WTC11 (cell line): Measurements from ENCODE around the gene ENHO. TPM values are rescaled to one million over a fixed set of nuclear protein-coding genes. Genes with fewer than 3 reads are reported as not detected.

Experiments used
- ATAC-seq: fragments of 200-7000 bp; cut with Tn5 transposase; 2 replicates; pipeline ENCODE4 v1.10.0; 2021; ENCODE audit warnings: mild to moderate bottlenecking, moderate library complexity
- CTCF ChIA-PET: fragments of 300-600 bp; sonication (Branson Sonifier 250); formaldehyde crosslinking; loops from one replicate; lab custom pipeline; 2021; ENCODE audit warnings: antibody characterized with exemption; lab: Charles Lee
- POLR2A ChIA-PET: fragments of 350-600 bp; sonication (Branson Sonifier 250); formaldehyde crosslinking; loops from one replicate; lab custom pipeline; 2021; ENCODE audit warnings: antibody characterized with exemption; lab: Charles Lee
- DNase-seq: peaks from one replicate; pipeline ENCODE4 v3.0.0; 2021; ENCODE audit warnings: low spot score
- H3K27ac Mint-ChIP-seq: 2 replicates; pipeline ENCODE4 v1.8.0; 2021; ENCODE audit warnings: mixed read lengths
- H3K27me3 Mint-ChIP-seq: 2 replicates; pipeline ENCODE4 v1.8.0; 2021; ENCODE audit warnings: low read depth, mild to moderate bottlenecking, moderate library complexity, mixed read lengths
- H3K36me3 Mint-ChIP-seq: 2 replicates; pipeline ENCODE4 v1.8.0; 2021; ENCODE audit warnings: mixed read lengths
- H3K4me1 Mint-ChIP-seq: 2 replicates; pipeline ENCODE4 v1.8.0; 2022; ENCODE audit warnings: mixed read lengths
- H3K4me3 Mint-ChIP-seq: 2 replicates; pipeline ENCODE4 v1.8.0; 2021; ENCODE audit warnings: mild to moderate bottlenecking, moderate library complexity, mixed read lengths
- H3K9me3 Mint-ChIP-seq: 2 replicates; pipeline ENCODE4 v1.8.0; 2021; ENCODE audit warnings: mixed read lengths
- AFF4 ChIP-seq: sonication (generic); formaldehyde crosslinking; IDR thresholded peaks from 2 replicates; pipeline ENCODE4 v1.8.1; 2023; ENCODE audit warnings: mild to moderate bottlenecking, missing genetic modification reagents, borderline replicate concordance
- CREM ChIP-seq: sonication (generic); formaldehyde crosslinking; IDR thresholded peaks from 2 replicates; pipeline ENCODE4 v1.8.1; 2022; ENCODE audit warnings: mild to moderate bottlenecking, missing genetic modification reagents, moderate library complexity
- FOXJ3 ChIP-seq: sonication (generic); formaldehyde crosslinking; IDR thresholded peaks from 2 replicates; pipeline ENCODE4 v1.9.0; 2021; ENCODE audit warnings: missing genetic modification reagents, mild to moderate bottlenecking, borderline replicate concordance
- KAT7 ChIP-seq: sonication (generic); formaldehyde crosslinking; IDR thresholded peaks from 2 replicates; pipeline ENCODE4 v1.8.1; 2023; ENCODE audit warnings: missing genetic modification reagents, mild to moderate bottlenecking, borderline replicate concordance
- NR2C2 ChIP-seq: sonication (generic); formaldehyde crosslinking; IDR thresholded peaks from 2 replicates; pipeline ENCODE4 v1.8.0; 2022; ENCODE audit warnings: mild to moderate bottlenecking, missing genetic modification reagents
- NR3C1 ChIP-seq: sonication (generic); formaldehyde crosslinking; conservative IDR thresholded peaks from 2 replicates; pipeline ENCODE4 v1.8.1; 2023; ENCODE audit warnings: low read depth, mild to moderate bottlenecking, missing genetic modification reagents
- RELA ChIP-seq: sonication (generic); formaldehyde crosslinking; IDR thresholded peaks from 2 replicates; pipeline ENCODE4 v1.8.1; 2022; ENCODE audit warnings: missing genetic modification reagents, mild to moderate bottlenecking, borderline replicate concordance
- SMAD4 ChIP-seq: sonication (generic); formaldehyde crosslinking; IDR thresholded peaks from 2 replicates; pipeline ENCODE4 v1.8.0; 2022; ENCODE audit warnings: mild to moderate bottlenecking, missing genetic modification reagents
- SOX15 ChIP-seq: fragments of 250-450 bp; sonication (Bioruptor Pico); IDR thresholded peaks from 2 replicates; pipeline ENCODE4 v1.9.0; 2021; ENCODE audit warnings: mild to moderate bottlenecking
- TEAD4 ChIP-seq: sonication (generic); formaldehyde crosslinking; IDR thresholded peaks from 2 replicates; pipeline ENCODE4 v1.8.0; 2022; ENCODE audit warnings: mild to moderate bottlenecking, missing genetic modification reagents
- ZNF219 ChIP-seq: sonication (generic); formaldehyde crosslinking; IDR thresholded peaks from 2 replicates; pipeline ENCODE4 v1.8.0; 2023; ENCODE audit warnings: missing genetic modification reagents, mild to moderate bottlenecking, borderline replicate concordance
- ZNF671 ChIP-seq: fragments of 250-450 bp; sonication (Bioruptor Pico); IDR thresholded peaks from 2 replicates; pipeline ENCODE4 v1.8.0; 2021; ENCODE audit warnings: mild to moderate bottlenecking
- total RNA-seq: library from RNA; stranded (reverse); gene quantifications from 3 replicates; pipeline ENCODE4 v1.2.3, GENCODE V29; 2021
- TF ChIP-seq, protein P1 (sequence below): sonication (generic); formaldehyde crosslinking; IDR thresholded peaks from 2 replicates; pipeline ENCODE4 v1.8.1; 2022; ENCODE audit warnings: low read depth, missing genetic modification reagents, borderline replicate concordance
- TF ChIP-seq, protein P2 (sequence below): sonication (generic); formaldehyde crosslinking; IDR thresholded peaks from 2 replicates; pipeline ENCODE4 v1.8.0; 2023; ENCODE audit warnings: mild to moderate bottlenecking, missing genetic modification reagents
- TF ChIP-seq, protein P3 (sequence below): fragments of 250-450 bp; sonication (Bioruptor Pico); IDR thresholded peaks from 2 replicates; pipeline ENCODE4 v1.8.0; 2021; ENCODE audit warnings: mild to moderate bottlenecking
- TF ChIP-seq, protein P4 (sequence below): fragments of 250-450 bp; sonication (Bioruptor Pico); IDR thresholded peaks from 2 replicates; pipeline ENCODE4 v1.9.0; 2021; ENCODE audit warnings: moderate library complexity, mild to moderate bottlenecking, inconsistent platforms, borderline replicate concordance

Gene ENHO
- total RNA-seq, 1 experiment from 2014 or later, result 28.3 TPM

DNA sequence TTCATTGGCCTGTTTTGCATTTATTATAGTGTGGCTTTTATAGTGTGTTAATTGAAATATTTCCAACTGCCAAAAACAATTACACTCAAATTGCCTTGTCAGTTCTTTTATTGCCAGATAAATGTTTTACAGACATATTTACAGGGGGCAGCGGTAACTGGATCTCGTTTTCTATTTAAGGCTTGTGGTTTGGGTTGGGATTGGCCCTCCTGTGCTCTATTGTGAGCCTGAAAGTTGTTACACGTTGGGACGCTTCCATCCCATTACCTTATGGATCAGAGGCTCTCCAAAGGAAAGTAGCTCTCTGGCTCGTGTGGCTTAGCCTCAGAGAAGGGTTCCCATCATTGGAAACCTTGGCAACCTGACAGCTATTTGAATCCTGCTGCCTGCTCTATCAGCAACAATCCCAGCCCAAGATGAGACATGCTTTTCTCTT is 43.3 kb downstream of the ENHO start:
- ChIA-PET CTCF (interaction anchor here (0.9 kb wide), 1 partner anchor 112 kb away, joined by 3 read pairs; no protein-coding TSS in a partner anchor), POLR2A (no interaction called here)
- DNase-seq (no peak), ATAC-seq (no peak)
- Mint-ChIP-seq H3K27ac (no peak overlapping the region), H3K9me3 (peaks cover 10% of the 10 kb centered on the region), H3K4me1 (no peaks in the 10 kb centered on the region), H3K27me3 (peaks cover 6% of the 10 kb centered on the region; the same call in 1 of the 2 replicates), H3K36me3 (no peaks in the 10 kb centered on the region), H3K4me3 (no peak overlapping the region)
- TF ChIP-seq CREM (CRISPR knock-in tag), result no peak
- no peak for TF ChIP-seq NR3C1 (CRISPR knock-in tag)
- TF ChIP-seq, protein P1, sequence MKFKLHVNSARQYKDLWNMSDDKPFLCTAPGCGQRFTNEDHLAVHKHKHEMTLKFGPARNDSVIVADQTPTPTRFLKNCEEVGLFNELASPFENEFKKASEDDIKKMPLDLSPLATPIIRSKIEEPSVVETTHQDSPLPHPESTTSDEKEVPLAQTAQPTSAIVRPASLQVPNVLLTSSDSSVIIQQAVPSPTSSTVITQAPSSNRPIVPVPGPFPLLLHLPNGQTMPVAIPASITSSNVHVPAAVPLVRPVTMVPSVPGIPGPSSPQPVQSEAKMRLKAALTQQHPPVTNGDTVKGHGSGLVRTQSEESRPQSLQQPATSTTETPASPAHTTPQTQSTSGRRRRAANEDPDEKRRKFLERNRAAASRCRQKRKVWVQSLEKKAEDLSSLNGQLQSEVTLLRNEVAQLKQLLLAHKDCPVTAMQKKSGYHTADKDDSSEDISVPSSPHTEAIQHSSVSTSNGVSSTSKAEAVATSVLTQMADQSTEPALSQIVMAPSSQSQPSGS (CRISPR knock-in tag), result no peak
- no peak for TF ChIP-seq KAT7 (CRISPR knock-in tag)
- no peak for TF ChIP-seq ZNF671 (CRISPR knock-in tag)
- TF ChIP-seq, protein P2, sequence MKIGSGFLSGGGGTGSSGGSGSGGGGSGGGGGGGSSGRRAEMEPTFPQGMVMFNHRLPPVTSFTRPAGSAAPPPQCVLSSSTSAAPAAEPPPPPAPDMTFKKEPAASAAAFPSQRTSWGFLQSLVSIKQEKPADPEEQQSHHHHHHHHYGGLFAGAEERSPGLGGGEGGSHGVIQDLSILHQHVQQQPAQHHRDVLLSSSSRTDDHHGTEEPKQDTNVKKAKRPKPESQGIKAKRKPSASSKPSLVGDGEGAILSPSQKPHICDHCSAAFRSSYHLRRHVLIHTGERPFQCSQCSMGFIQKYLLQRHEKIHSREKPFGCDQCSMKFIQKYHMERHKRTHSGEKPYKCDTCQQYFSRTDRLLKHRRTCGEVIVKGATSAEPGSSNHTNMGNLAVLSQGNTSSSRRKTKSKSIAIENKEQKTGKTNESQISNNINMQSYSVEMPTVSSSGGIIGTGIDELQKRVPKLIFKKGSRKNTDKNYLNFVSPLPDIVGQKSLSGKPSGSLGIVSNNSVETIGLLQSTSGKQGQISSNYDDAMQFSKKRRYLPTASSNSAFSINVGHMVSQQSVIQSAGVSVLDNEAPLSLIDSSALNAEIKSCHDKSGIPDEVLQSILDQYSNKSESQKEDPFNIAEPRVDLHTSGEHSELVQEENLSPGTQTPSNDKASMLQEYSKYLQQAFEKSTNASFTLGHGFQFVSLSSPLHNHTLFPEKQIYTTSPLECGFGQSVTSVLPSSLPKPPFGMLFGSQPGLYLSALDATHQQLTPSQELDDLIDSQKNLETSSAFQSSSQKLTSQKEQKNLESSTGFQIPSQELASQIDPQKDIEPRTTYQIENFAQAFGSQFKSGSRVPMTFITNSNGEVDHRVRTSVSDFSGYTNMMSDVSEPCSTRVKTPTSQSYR (CRISPR knock-in tag), result no peak
- no peak for TF ChIP-seq FOXJ3 (CRISPR knock-in tag)
- TF ChIP-seq SOX15 (CRISPR knock-in tag), result no peak
- TF ChIP-seq ZNF219 (CRISPR knock-in tag), result no peak
- TF ChIP-seq AFF4 (CRISPR knock-in tag), result no peak
- TF ChIP-seq TEAD4 (CRISPR knock-in tag), result no peak
- TF ChIP-seq, protein P3, sequence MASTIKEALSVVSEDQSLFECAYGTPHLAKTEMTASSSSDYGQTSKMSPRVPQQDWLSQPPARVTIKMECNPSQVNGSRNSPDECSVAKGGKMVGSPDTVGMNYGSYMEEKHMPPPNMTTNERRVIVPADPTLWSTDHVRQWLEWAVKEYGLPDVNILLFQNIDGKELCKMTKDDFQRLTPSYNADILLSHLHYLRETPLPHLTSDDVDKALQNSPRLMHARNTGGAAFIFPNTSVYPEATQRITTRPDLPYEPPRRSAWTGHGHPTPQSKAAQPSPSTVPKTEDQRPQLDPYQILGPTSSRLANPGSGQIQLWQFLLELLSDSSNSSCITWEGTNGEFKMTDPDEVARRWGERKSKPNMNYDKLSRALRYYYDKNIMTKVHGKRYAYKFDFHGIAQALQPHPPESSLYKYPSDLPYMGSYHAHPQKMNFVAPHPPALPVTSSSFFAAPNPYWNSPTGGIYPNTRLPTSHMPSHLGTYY (CRISPR knock-in tag), result no peak
- TF ChIP-seq RELA (CRISPR knock-in tag), result no peak

DNA sequence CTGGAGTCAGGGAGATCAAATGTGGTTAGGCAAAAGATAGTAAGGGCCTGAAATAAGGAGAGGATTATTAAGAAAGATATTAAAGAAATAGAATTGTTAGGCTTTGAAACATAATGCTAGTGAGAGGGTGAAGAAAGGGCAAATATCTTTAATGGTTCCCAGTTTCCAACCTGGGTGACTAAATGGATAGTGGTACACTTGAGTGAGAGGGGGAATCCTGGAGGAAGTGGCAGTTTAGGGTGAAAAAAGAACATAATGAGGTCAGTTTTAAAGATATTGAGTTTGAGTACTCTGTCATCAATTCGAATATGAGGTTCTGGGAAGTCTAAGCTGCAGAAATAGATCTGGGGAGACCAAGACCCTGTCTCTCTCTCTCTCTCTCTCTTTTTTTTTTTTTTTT is 45.2 kb downstream of the ENHO start:
- ATAC-seq (no peak), DNase-seq (no peak)
- TF ChIP-seq SMAD4 (CRISPR knock-in tag) (no peak), SOX15 (CRISPR knock-in tag) (no peak), FOXJ3 (CRISPR knock-in tag) (no peak), NR2C2 (no peak)
- TF ChIP-seq, protein P2 (CRISPR knock-in tag), result no peak
- TF ChIP-seq, protein P4, sequence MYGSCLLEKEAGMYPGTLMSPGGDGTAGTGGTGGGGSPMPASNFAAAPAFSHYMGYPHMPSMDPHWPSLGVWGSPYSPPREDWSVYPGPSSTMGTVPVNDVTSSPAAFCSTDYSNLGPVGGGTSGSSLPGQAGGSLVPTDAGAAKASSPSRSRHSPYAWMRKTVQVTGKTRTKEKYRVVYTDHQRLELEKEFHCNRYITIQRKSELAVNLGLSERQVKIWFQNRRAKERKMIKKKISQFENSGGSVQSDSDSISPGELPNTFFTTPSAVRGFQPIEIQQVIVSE (CRISPR knock-in tag), result no peak
- Mint-ChIP-seq H3K4me3 (no peak overlapping the region), H3K27me3 (peaks cover 6% of the 10 kb centered on the region; the same call in 1 of the 2 replicates), H3K9me3 (peaks cover 10% of the 10 kb centered on the region), H3K27ac (no peak overlapping the region), H3K36me3 (no peaks in the 10 kb centered on the region), H3K4me1 (no peaks in the 10 kb centered on the region)
- POLR2A ChIA-PET, result no interaction called here
- CTCF ChIA-PET, result interaction anchor here (0.7 to 1.4 kb wide), 4 partner anchors 46 to 225 kb away, joined by 4 to 7 read pairs (median 4); no protein-coding TSS in a partner anchor
